Astrocyte of the cerebellum (primary cell): ENCODE data around the gene FAM72D.
"Not testable (repeated sequence)": the region's sequence is repeated elsewhere in the genome, so short reads cannot be mapped to it uniquely, and the experiment has no call there.

ENCODE experiments used
- DNase-seq: peaks from one replicate; pipeline ENCODE4 v3.0.0-alpha.2; 2011; ENCODE audit warnings: low read depth
- H3K4me3 ChIP-seq: 2 replicates; pipeline ENCODE4 v1.5.1; 2011; ENCODE audit warnings: mild to moderate bottlenecking, low read depth, low read length, moderate library complexity
- in situ Hi-C: cut with HindIII; loops from 2 replicates; pipeline ENCODE4 v1.10.0; 2017; ENCODE audit warnings: low sequenced_read_pairs

FAM72D gene

DNA sequence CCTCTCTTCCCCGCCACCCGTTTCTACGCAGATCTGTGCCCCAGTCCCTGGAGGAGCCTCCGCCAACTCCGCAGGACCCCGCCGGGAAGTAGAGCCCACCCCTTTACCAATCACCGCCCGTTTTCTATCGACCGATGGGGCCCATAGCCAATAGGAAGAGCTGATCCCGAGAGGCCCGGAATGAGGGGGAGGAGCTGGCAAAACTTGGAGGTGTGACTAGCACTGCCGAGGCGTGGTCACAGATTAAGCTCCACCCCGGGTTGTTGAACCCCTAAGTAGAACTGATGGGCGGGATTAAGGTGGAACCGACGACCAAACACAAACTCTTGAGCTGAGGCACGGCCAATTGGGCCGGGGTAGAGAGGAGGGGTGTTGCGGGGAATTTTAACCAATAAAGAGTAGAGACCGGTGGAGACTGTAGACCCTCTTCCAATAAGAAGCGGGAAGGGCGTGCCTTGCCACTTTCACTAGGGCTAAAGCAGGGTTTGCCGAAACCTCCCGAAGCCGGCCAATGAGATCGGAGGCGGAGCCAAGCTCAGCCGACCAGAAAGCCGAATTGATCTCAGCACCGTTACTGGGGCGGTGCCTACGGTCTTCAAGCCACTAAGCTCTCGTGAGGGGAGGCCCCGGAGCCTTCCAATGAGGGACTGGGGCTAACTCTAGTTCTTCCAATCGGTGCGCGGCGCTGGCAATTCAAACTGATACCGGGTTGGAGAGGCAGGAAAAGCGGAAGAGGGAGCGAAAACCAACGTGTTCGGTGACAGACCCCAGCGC, at the start of gene FAM72D, which contains the start of gene SRGAP2B:
TSS of gene FAM72D (plus strand) at position 691 of the 774 bp plus-strand sequence. CDS start 874 bp downstream, outside the sequence.
TSS of gene SRGAP2B (minus strand) at position 45 of the 774 bp plus-strand sequence. CDS start 2,427 bp downstream, outside the sequence.
- in situ Hi-C loops, DNase-seq: not testable (repeated sequence)
- peak within 1 kb of the TSS; percentile 38 for H3K4me3 ChIP-seq

DNA sequence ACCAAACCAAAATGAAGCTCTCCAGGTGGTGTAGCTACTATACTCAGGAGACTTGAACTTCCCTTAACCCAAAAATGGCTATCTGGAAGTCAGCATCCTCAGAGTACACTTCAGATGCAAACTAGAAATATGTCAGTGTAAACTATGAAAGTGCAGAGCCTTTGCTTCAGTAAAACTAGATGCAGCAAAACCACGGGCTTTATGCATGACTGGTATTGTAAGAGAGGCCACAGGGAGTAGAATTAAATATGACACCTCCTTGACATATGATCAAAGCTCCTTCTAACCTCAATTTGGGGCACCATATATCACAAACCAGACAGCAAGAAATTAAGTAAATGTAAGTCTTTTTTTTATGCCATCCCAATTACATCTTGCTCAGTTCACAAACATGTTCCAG, 48.2 kb upstream of the FAM72D start:
- DNase-seq, in situ Hi-C loops, H3K4me3 ChIP-seq: not testable (repeated sequence)

DNA sequence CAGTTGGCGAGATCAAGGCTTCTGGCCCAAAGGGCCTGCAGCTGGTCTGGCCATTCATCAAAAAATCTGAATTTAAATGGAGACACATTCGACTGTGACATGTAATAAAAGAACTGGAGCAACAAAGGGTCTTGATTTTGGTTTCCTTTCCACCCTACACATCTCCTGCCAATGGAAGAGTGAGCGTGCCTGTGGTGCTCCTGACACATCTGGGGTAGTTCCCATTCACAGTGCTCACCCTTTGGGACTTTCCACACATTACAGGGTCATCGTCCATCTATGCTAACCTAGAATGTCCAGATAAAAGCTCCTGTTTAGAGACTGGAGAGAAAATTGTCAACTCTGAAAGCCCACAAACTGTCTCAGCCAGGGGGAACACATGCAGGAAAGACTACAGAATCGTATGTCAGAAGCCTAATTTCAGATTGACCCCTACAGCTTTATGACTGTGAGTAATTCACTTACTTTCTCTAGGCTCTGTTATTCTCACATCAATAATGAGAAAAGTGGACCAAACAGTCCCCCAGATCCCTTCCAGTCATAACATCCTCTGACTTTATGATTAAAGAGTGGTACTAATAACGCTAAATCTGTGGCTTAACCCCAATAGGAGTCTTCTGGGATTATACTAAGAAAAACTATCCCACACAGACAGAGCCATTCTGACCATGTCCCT, 47.5 kb upstream of the FAM72D start:
- DNase-seq, H3K4me3 ChIP-seq, in situ Hi-C loops: not testable (repeated sequence)

DNA sequence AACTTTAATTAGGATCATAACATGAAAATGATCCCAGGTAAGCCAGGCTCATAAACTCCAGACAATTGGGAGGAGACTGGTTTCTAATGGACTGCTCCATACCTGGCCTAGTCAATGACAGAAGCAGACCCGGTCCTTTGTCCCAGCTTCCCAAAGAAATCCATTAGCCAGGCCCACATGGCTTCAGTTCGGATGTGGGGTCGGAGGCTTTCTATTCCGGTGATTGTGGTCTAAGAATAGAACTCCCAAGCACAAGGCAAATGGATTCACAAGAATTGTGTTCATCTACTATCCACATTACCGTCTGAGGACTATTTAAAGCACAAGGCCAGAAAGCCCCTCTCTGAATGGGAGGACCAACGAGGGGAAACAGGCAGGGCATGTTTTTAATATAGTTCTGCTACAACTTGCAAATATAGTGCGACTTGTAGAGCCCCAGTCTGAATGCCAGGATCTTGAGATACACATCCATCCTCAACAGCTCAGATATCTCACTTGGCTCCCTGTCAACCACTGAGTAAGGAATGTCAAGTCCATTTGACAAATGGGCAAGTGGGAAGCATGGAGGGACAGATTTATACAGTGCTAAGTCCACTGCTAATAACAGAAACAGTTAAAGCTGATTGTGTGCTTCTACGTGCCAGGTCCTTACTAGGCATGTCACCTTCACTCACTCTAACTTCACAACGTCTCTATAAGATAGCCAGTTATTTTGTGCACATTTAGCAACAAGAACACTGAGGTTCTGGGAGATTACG, 43.6 kb upstream of the FAM72D start:
- DNase-seq, in situ Hi-C loops, H3K4me3 ChIP-seq: not testable (repeated sequence)

DNA sequence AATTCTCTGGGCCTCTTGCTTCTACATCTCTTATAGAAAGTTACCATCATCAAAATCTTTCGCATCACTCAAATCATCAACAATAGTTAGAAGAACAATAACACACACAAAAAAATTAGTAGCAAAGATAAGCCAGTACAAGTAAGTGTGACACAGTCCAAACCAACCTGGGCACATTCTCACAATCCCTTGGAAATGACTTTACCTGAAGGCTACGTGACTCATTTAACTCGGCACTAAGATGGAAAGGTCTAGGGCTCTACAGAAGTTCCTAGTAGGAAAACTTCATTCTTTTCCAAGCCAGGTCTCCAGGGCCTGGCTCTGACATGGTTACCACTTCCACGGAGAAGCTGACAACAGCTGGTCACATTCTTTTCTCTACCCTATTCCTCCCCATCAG, 42.3 kb upstream of the FAM72D start:
- H3K4me3 ChIP-seq, DNase-seq, in situ Hi-C loops: not testable (repeated sequence)

DNA sequence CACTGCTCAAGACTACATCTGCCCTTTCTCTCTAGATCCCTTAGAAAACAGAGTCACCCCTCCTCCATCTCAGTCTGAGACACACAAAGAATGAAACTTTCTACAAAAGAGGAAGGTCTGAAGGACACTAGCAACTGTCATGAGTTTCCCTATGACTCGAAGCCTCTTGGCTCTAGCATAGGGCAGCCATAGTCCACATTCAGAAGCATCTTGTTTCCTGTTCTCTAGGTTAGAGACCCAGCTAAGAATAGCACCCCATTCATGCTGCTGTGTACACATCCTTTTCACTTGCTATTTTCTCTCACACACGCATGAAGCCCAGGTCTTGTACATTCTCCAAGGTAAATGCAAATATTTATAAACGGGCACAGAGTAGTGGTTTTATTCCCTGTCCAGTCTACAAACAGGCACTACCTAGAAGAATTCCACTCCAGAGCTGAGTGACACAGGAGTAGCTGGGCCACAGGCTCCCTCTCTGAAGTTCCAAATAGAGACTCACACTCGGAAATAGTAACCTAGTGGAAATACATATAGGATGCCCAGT, 40.5 kb upstream of the FAM72D start:
- DNase-seq, H3K4me3 ChIP-seq, in situ Hi-C loops: not testable (repeated sequence)

DNA sequence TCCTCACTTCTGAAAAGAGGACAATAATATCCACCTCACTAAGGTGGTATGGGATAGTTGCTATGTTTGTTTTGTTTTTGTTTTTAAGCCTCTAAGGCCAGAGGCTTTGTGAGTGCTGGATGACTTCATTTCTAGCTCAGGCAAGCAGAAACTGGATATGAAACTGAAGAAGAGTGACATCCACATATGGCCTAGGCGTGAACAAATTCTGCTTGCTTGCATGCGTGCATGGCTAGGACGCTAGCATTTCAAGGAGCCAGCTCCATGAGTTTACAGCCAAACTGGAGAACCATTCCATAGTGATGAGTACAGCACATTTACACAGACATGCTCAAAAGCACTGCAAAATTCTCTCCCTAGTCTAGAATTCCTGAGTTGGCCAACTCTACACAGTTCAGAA, 37.6 kb upstream of the FAM72D start:
- H3K4me3 ChIP-seq, in situ Hi-C loops, DNase-seq: not testable (repeated sequence)

DNA sequence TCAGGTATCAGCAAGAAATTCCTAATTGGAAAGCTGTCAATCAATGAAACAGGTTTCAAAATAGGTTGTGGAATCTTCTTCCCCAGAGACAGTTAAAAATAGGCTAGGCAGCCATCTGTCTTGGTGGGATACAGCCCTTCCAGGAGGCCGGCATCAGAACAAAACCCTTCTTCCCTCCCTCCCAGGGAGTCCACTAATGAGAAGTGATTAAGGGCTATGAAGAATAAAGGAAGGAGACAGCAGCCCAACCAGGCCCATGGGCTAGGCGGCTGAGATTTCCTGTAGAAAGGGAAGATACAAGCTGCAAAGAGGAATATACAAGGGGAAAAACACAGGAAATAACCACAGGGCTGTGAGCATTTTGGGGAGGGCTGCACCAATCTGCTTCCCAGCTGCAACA, 32.5 kb upstream of the FAM72D start:
- in situ Hi-C loops: not testable (repeated sequence)

DNA sequence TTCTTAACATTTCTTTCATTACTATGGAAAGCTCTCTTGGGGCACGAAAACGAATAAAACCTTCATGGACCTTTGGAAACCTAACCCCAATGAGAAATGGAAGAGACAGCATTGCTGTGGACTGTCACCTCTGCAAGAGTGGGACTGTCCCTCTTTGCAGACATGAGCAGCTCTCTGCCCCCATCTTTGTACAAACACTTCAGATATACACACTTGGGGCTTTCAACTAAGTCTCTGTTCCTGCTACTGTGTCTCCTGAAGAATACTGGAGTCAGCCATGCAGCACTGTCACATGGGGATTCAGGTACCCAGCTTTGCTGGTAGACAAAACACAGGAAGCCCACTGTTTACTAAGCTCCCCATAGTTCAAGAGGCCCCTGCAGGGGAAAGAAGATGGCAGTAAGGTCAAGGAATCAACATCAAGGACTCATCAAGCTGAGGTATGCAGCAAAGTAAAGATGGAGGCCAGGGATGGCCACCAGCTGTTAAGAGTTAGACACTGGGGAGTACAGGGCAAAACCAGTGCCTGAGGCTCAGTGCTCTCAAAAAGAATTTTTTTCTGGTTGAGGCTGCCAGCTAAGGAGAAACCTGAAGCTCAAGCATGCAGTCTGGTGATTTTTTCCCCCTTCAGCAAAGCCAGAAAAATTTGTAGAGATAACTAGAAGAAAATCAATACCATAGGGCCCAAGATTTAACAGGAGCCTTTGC, 31.7 kb upstream of the FAM72D start:
- DNase-seq, H3K4me3 ChIP-seq, in situ Hi-C loops: not testable (repeated sequence)

More for the DNA sequence above, 32.5 kb upstream of the FAM72D start:
- not testable (repeated sequence) for H3K4me3 ChIP-seq, DNase-seq

DNA sequence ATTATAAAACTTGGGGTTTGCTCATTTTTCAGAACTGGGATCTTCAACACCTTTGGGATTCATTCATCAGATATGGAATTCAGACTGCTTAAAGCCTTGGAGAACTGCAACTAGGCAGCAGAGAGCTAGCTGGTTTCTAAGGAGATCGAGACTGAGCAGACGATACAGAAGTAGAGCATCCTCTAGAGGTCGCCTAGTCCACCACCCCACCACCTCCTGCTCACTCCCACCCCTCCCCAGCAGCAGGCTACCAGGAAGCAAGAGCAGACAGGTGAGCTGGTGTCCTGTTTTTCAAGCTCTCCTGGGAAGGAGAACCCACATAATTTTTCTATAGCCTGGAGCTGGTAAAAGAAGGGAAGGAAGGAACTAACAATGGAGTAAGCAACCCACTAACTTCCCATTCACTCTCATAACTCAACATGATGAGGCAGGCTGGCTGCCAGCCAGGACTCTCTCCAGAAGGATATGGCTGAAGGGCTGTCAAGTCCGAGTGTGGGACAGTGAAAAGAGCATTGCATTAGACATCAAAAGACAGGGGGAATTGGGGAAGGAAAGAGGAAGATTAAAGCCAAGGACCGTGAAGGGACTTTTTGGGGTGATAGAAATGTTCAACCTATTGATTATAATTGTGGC, 30.5 kb upstream of the FAM72D start:
- in situ Hi-C loops, H3K4me3 ChIP-seq, DNase-seq: not testable (repeated sequence)

DNA sequence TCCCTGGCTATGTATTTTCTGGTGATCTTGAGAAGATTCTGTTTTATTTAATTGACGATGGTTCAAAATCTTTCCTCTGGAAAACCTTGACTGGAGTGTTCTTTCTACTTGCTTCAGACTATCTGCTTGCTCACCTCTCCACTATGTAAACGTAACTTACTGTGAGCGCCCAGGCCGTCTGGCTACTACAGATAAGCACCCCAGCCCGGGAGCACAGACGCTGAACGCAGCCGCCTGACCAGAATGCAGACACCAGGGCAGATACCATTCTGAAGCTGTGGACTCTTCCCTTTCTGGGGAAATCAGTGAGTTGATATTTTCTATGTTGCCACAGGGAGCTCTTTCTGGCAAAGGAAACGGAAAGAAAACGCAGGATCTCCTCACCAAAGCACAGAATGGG, 29.3 kb upstream of the FAM72D start:
- DNase-seq, in situ Hi-C loops, H3K4me3 ChIP-seq: not testable (repeated sequence)

DNA sequence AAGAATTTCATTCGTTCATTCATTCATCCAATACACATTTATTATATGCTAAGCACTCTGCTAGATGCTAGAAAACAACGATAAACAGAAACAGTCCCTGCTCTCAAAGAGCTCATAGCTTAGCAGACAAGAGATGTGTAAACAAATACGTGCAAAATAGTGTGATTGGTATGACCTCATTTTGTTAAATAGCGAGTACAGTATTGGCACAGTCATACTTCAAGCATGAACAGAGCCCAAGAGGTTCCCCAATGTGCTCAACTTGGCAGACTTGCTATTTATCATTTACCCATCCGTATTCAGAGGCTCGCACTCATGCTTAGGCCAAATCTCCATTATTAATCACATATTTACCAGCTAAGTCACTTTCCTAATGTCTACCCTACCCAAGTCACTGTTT, 24.2 kb upstream of the FAM72D start:
- in situ Hi-C loops, DNase-seq, H3K4me3 ChIP-seq: not testable (repeated sequence)

DNA sequence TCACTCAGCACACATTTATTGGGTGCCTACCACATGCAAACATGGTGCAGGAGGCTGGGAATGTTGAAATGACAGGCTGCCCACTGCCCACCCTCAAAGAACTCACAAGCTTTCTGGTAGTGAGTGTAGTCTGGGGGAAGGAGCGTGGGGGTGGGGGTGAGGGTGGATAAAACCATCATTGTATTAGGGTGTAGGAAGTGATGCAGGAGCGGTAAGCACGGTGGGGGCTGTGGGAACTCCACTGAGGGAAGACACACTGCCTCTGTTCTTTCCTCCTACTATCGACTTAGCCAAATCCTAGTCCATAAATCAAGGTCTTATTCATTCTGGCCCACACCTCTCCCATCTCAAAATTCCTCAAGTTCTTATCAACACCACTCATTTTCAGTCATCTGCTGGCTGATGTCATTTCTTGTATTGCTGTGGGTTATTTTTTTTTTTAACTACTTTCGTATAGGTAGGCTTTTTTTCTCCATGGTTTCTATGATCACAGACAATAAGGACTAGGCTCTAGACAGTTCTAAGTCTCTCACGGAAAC, 21.7 kb upstream of the FAM72D start:
- DNase-seq, H3K4me3 ChIP-seq, in situ Hi-C loops: not testable (repeated sequence)

DNA sequence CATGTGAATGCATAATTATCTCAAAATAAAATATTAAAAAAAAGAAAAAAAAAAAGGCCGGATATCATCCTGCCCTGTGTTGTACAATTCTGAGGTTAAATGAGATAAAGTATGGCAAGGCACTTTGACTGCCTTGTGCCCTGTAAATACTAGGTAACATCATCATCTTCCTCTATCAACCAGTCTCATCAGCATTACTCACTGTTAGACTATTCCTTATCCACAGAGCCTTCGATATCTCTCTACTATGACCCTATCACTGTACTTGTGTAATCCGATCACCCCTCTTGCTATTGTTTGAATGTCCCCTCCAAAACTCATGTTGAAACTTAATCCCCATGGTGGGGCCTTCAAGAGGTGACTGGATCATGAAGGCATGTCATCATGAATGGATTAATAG, 18.9 kb upstream of the FAM72D start:
- H3K4me3 ChIP-seq, DNase-seq, in situ Hi-C loops: not testable (repeated sequence)

DNA sequence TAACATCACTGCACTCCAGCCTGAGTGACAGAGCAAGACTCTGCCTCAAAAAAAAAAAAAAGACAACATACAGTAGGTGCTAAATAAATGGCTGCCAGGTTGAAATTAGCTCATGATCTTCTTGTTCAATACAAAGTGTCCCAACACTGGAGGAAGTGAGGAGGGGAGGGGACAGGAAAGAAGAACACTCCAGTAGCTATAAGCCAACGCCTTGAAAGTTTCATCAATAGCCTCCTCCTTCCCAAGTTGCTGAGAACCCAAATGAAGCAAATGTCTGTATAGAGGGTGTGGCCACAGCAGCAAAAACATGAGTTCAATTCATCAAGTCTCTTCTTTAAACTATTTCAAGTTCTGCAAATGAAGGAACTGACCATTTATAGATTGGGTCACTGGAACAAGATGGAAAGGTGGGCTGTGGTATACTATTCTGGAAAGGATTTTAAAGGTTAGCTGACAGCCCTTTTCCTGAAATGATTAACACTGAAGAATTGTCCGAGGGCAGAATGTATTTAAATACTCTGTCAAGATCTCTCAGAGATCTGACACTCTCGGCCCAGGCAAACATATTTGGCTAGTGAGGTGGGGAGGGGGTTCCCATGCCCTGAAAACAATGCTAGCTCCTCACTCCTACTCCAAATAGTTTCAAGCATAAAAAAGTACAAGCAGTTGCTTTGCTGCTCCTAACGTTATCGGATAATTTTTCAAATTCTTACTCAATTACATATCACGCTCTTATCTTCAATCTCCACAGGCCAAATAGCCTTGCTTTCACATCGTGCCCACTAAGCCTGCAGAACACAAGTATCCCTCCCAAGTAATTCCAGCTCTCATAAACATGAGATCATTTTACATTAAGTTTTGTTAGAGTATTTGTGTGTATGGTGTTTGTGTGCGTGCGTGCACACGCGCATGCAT, 17.6 kb upstream of the FAM72D start:
- in situ Hi-C loops, DNase-seq, H3K4me3 ChIP-seq: not testable (repeated sequence)
